Vagina (tissue), 1 donor: ENCODE results near the gene RIPPLY3. TPM values are rescaled to one million over a fixed set of nuclear protein-coding genes. Genes with fewer than 3 reads are reported as not detected.

ENCODE experiments used
- small RNA-seq: library from RNA; depleted of rRNA; stranded (forward); fragments of <200 nt; gene quantifications from one replicate; pipeline ENCODE3, GENCODE V24; 2016
- total RNA-seq: library from RNA; depleted of rRNA; stranded (reverse); fragments of >200 nt; gene quantifications from one replicate; pipeline ENCODE4 v1.2.3, GENCODE V29; 2016

The RIPPLY3 gene
- total RNA-seq, 1 donor from 2014 or later: not detected

Small RNAs within 50 kb of the gene (small RNA-seq; reads per million reads assigned to genes)
- gene RF00019 (not detected), gene RNU6-696P (not detected)

Other genes with a start within 250 kb of the RIPPLY3 start
- 10.3 TPM for gene HLCS, start 40.0 kb upstream of the RIPPLY3 start, total RNA-seq
- 13.0 TPM for gene PIGP, start 66.4 kb downstream of the RIPPLY3 start, total RNA-seq
- 98.0 TPM for gene TTC3, start 66.6 kb downstream of the RIPPLY3 start, total RNA-seq